Endothelial cell of umbilical vein (primary cell): ENCODE results near the gene ZNF804B. TPM values are rescaled to one million over a fixed set of nuclear protein-coding genes. Genes with fewer than 3 reads are reported as not detected.

ENCODE experiments used
- BruUV-seq: library from RNA; stranded (reverse); fragments of 400-500 nt; replicated peaks from 2 replicates; lab custom pipeline; 2021; lab: Mats Ljungman, UMichigan
- CTCF ChIA-PET: fragments of 300-600, 350-600 bp; sonication (Branson Sonifier 250); formaldehyde crosslinking; loops from one replicate; lab custom pipeline; 2021; ENCODE audit warnings: antibody characterized with exemption, inconsistent platforms; lab: Charles Lee
- POLR2A ChIA-PET: fragments of 300-600, 350-600 bp; sonication (Branson Sonifier 250); formaldehyde crosslinking; loops from one replicate; lab custom pipeline; 2021; ENCODE audit warnings: antibody characterized with exemption, inconsistent platforms; lab: Charles Lee
- DNase-seq: peaks from one replicate; pipeline ENCODE4 v3.0.0-alpha.2; 2011; ENCODE audit warnings: low read depth, low spot score
- FAIRE-seq: peaks from 2 replicates; lab custom pipeline; 2011; peaks lifted over from hg19 to GRCh38; lab: Jason Lieb, UNC
- H2AFZ ChIP-seq: 2 replicates; pipeline ENCODE4 v1.6.0; 2012; ENCODE audit warnings: low read depth, low read length, control low read depth, inconsistent platforms
- H3K27ac ChIP-seq: 2 replicates; pipeline ENCODE4 v1.5.1; 2011; ENCODE audit warnings: low read depth, mild to moderate bottlenecking, control low read depth, low read length, moderate library complexity; ENCODE audit not compliant: insufficient read depth
- H3K27me3 ChIP-seq, 2 experiments: 2 replicates each; pipeline versions ENCODE4 v1.6.0 to v1.6.1; 2011; ENCODE audit warnings: low read length in 2 of 2, mixed read lengths in 1 of 2; ENCODE audit not compliant: control insufficient read depth in 2 of 2, insufficient read depth in 2 of 2
- H3K36me3 ChIP-seq, 2 experiments: 2 replicates in 1 of 2; 3 replicates in 1 of 2; pipeline ENCODE4 v1.5.1; 2011; ENCODE audit warnings: low read length in 2 of 2, mild to moderate bottlenecking in 1 of 2, moderate library complexity in 1 of 2; ENCODE audit not compliant: control insufficient read depth in 2 of 2, insufficient read depth in 2 of 2; ENCODE audit errors: extremely low read depth in 1 of 2
- H3K4me1 ChIP-seq: 3 replicates; pipeline ENCODE4 v1.5.1; 2011; ENCODE audit warnings: mild to moderate bottlenecking, low read length; ENCODE audit not compliant: control insufficient read depth, insufficient read depth; ENCODE audit errors: extremely low read depth
- H3K4me2 ChIP-seq: 2 replicates; pipeline ENCODE4 v1.6.1; 2011; ENCODE audit warnings: low read length, control low read depth, mixed read lengths; ENCODE audit not compliant: insufficient read depth
- H3K4me3 ChIP-seq, 3 experiments: fragments of 200-600 bp in 1 of 3; sonication (generic), shearing (Covaris generic) in 1 of 3; replicated peaks in 1 of 3; 2 replicates each; pipeline ENCODE4 v1.5.1; 2011 to 2016; ENCODE audit warnings: control low read depth in 3 of 3, low read length in 3 of 3, mild to moderate bottlenecking in 2 of 3, inconsistent platforms in 1 of 3, low read depth in 1 of 3, moderate library complexity in 1 of 3; ENCODE audit not compliant: insufficient read depth in 1 of 3
- H3K79me2 ChIP-seq: 2 replicates; pipeline ENCODE4 v1.6.0; 2012; ENCODE audit warnings: low read length, inconsistent platforms; ENCODE audit not compliant: control insufficient read depth, insufficient read depth
- H3K9ac ChIP-seq: replicated peaks from 2 replicates; pipeline ENCODE3; 2011; ENCODE audit warnings: low read length, control low read depth; ENCODE audit not compliant: insufficient read depth; ENCODE audit errors: extremely low read depth
- H3K9me1 ChIP-seq: replicated peaks from 3 replicates; pipeline ENCODE4 v1.6.0; 2011; ENCODE audit warnings: mild to moderate bottlenecking, low read length; ENCODE audit not compliant: control insufficient read depth, insufficient read depth; ENCODE audit errors: extremely low read depth
- H3K9me3 ChIP-seq: replicated peaks from 2 replicates; pipeline ENCODE4 v1.5.1; 2012; ENCODE audit warnings: low read length, inconsistent platforms; ENCODE audit not compliant: control insufficient read depth, insufficient read depth
- H4K20me1 ChIP-seq: replicated peaks from 2 replicates; pipeline ENCODE3; 2011; ENCODE audit warnings: mild to moderate bottlenecking, low read length; ENCODE audit not compliant: control insufficient read depth, insufficient read depth; ENCODE audit errors: extremely low read depth
- CTCF ChIP-seq, 2 donors: IDR thresholded peaks; 1 replicate in 1 of 2; 2 replicates in 1 of 2; pipeline ENCODE4 v1.5.1; 2011; ENCODE audit warnings: low read length in 2 of 2, mild to moderate bottlenecking in 2 of 2, moderate library complexity in 2 of 2, control low read depth in 1 of 2, inconsistent platforms in 1 of 2, low read depth in 1 of 2; ENCODE audit not compliant: insufficient read depth in 1 of 2; ENCODE audit errors: extremely low read depth in 1 of 2
- EZH2 ChIP-seq: IDR thresholded peaks from 2 replicates; pipeline ENCODE4 v1.6.1; 2012; ENCODE audit warnings: borderline replicate concordance, low read depth, mild to moderate bottlenecking, moderate library complexity, low read length, inconsistent platforms; ENCODE audit not compliant: severe bottlenecking
- FOS ChIP-seq: IDR thresholded peaks from 2 replicates; pipeline ENCODE4 v1.6.1; 2011; ENCODE audit warnings: mild to moderate bottlenecking, low read length, moderate library complexity, borderline replicate concordance; ENCODE audit not compliant: insufficient read depth
- JUN ChIP-seq: IDR thresholded peaks from 2 replicates; pipeline ENCODE4 v1.6.1; 2011; ENCODE audit warnings: borderline replicate concordance, low read depth; ENCODE audit not compliant: insufficient read length, insufficient read depth
- MAX ChIP-seq: IDR thresholded peaks from 2 replicates; pipeline ENCODE4 v1.6.1; 2011; ENCODE audit not compliant: insufficient read depth, insufficient read length
- MYC ChIP-seq: IDR thresholded peaks from one replicate; pipeline ENCODE4 v1.6.1; 2011; ENCODE audit warnings: mild to moderate bottlenecking, low read depth, low read length
- POLR2A ChIP-seq: IDR thresholded peaks from 2 replicates; pipeline ENCODE4 v1.6.1; 2012; ENCODE audit warnings: low read depth, mild to moderate bottlenecking, control low read depth, low read length
- POLR2AphosphoS5 ChIP-seq: IDR thresholded peaks from 2 replicates; pipeline ENCODE4 v1.6.1; 2012; ENCODE audit warnings: low read depth, mild to moderate bottlenecking, control low read depth, low read length, moderate library complexity; ENCODE audit not compliant: insufficient read depth
- dilution Hi-C: fragments of 300-500 bp; cut with MboI; formaldehyde crosslinking; loops from one replicate; pipeline ENCODE4 v1.15.0; 2019; ENCODE audit warnings: low sequenced_read_pairs; ENCODE audit not compliant: extremely low pct_ligation_motif_present
- intact Hi-C: fragments of 100-400 bp; cut with micrococcal nuclease; formaldehyde crosslinking; loops from one replicate; pipeline ENCODE4 v1.10.0; 2022
- polyA plus RNA-seq, 4 experiments: library from polyadenylated mRNA; depleted of rRNA in 3 of 4; stranded (reverse) in 3 of 4; unstranded in 1 of 4; fragments of >200 nt; gene quantifications; 2 replicates each; pipeline versions ENCODE4 v1.2.1 to v1.2.3, GENCODE V29; 2011 to 2012; ENCODE audit warnings: missing spikeins in 1 of 4
- total RNA-seq: library from RNA; stranded (reverse); gene quantifications from 2 replicates; pipeline ENCODE4 v1.2.3, GENCODE V29; 2021

The ZNF804B gene
- total and polyA plus RNA-seq, 2 donors (not counting 3 experiments of a cell fraction or from before 2014, with no cell fraction given): not detected

- no peak overlapping the region for H3K4me3 ChIP-seq
- POLR2A ChIA-PET: no interaction called here
- no peaks in the 10 kb centered on the region for H3K9me3 ChIP-seq
- H3K36me3 ChIP-seq: no peaks in the 10 kb centered on the region
- CTCF ChIA-PET: no interaction called here
- dilution Hi-C loops (no loop called here), intact Hi-C loops (no loop called here)
- no peaks in the 10 kb centered on the region for H3K27me3 ChIP-seq
- DNase-seq: no peak
- H3K79me2 ChIP-seq: no peaks in the 10 kb centered on the region
- H4K20me1 ChIP-seq: no peaks in the 10 kb centered on the region
- no peak overlapping the region for H3K4me2 ChIP-seq
- no peak overlapping the region for H2AFZ ChIP-seq
- BruUV-seq: no TSS peak
- H3K27ac ChIP-seq: no peak overlapping the region
- H3K4me1 ChIP-seq: no peaks in the 10 kb centered on the region
- H3K9ac ChIP-seq: no peak overlapping the region
- no peaks in the 10 kb centered on the region for H3K9me1 ChIP-seq
- no peak for FAIRE-seq
- TF ChIP-seq CTCF (IDR thresholded peaks at IDR 0.05; ENCODE audit: extremely low read depth in 1 of 2, insufficient read depth in 1 of 2, low read depth in 1 of 2, low read length in 2 of 2): no peak
- no peak for TF ChIP-seq FOS
- no peak for TF ChIP-seq EZH2
- TF ChIP-seq JUN: no peak
- no peak for TF ChIP-seq MAX
- TF ChIP-seq POLR2A: no peak
- no peak for TF ChIP-seq MYC
- TF ChIP-seq POLR2AphosphoS5: no peak
Measured at GRCh38 chr7:89336121-89336520, 576.6 kb downstream of the ZNF804B start.
